ENCODE measurements around the gene DYNLL2. TPM values are rescaled to one million over a fixed set of nuclear protein-coding genes. Genes with fewer than 3 reads are reported as not detected.
"Not testable (repeated sequence)": the region's sequence is repeated elsewhere in the genome, so short reads cannot be mapped to it uniquely, and the experiment has no call there.

DYNLL2 gene
- polyA plus RNA-seq, 1 donor (not counting 4 experiments of a cell fraction or from before 2014, with no cell fraction given), result 21.5 TPM

GRCh38 chr17:58121925-58122324 lies 38.7 kb downstream of the DYNLL2 start:
- Histone ChIP-seq H3K27me3 (ENCODE audit: control insufficient read depth, extremely low read depth, insufficient read depth, low read length) (no peaks in the 10 kb centered on the region), H3K4me3 (ENCODE audit: control insufficient read depth in 2 of 3, extremely low read depth in 1 of 3, insufficient read depth in 2 of 3, low read depth in 1 of 3, low read length in 3 of 3) (no peak overlapping the region), H4K20me1 (ENCODE audit: control insufficient read depth, extremely low read depth, insufficient read depth, low read length) (no peaks in the 10 kb centered on the region), H3K9ac (ENCODE audit: control insufficient read depth, extremely low read depth, insufficient read depth, low read length) (no peak overlapping the region), H3K9me3 (ENCODE audit: control insufficient read depth, low read depth, low read length) (no peaks in the 10 kb centered on the region), H3K36me3 (ENCODE audit: control insufficient read depth in 2 of 2, extremely low read depth in 1 of 2, insufficient read depth in 2 of 2, low read length in 2 of 2) (no peaks in the 10 kb centered on the region), H3K4me1 (ENCODE audit: control insufficient read depth, extremely low read depth, insufficient read depth, low read length) (no peaks in the 10 kb centered on the region), H3K9me1 (ENCODE audit: control insufficient read depth, extremely low read depth, insufficient read depth, low read length) (no peaks in the 10 kb centered on the region), H2AFZ (ENCODE audit: control insufficient read depth, low read length) (no peak overlapping the region), H3K79me2 (ENCODE audit: control insufficient read depth, insufficient read depth, low read length) (no peaks in the 10 kb centered on the region), H3K4me2 (ENCODE audit: control insufficient read depth, extremely low read depth, insufficient read depth, low read depth, low read length) (no peak overlapping the region), H3K27ac (ENCODE audit: control insufficient read depth, insufficient read depth, low read length) (no peak overlapping the region)
- FAIRE-seq, result no peak
- dilution Hi-C loops (cut with MboI; ENCODE audit: extremely low pct_ligation_motif_present, low sequenced_read_pairs), result no loop called here
- no peak for DNase-seq (ENCODE audit: low read depth, low spot score)
- TF ChIP-seq CTCF (optimal IDR thresholded peaks at IDR 0.05 in 1 of 3, IDR thresholded peaks at IDR 0.05 in 1 of 3, conservative IDR thresholded peaks at IDR 0.05 in 1 of 3; ENCODE audit: extremely low read depth in 1 of 3, insufficient read depth in 2 of 3, low read length in 3 of 3) (peak; percentile 18 to 53 (median 27)), EZH2 (IDR thresholded peaks at IDR 0.05; ENCODE audit: low read length) (no peak)

DNA sequence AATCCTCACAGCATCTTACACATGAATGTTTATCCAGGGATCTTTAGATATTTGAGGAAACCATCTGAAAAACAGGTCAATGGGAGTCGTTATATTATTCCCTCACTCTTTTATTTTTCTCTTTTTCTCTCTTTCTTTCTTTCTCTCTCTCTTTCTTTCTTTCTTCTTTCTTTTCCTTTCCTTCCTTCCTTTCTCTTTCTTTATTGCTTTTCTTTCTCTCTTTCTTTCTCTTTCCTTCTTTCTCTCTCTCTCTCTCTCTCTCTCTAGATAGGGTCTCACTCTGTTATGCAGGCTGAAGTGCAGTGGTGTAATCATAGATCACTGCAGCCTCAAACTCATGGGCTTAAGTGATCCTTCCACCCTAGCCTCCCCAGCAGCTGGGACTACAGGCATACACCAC lies 44.6 kb downstream of the DYNLL2 start:
- DNase-seq (ENCODE audit: low read depth, low spot score) (no peak), FAIRE-seq (no peak)
- dilution Hi-C loops (cut with MboI; ENCODE audit: extremely low pct_ligation_motif_present, low sequenced_read_pairs), result no loop called here
- H3K9me1 ChIP-seq (ENCODE audit: control insufficient read depth, extremely low read depth, insufficient read depth, low read length), result no peaks in the 10 kb centered on the region
- H3K9me3 ChIP-seq (ENCODE audit: control insufficient read depth, low read depth, low read length), result no peaks in the 10 kb centered on the region
- no peak overlapping the region for H3K27ac ChIP-seq (ENCODE audit: control insufficient read depth, insufficient read depth, low read length)
- no peak overlapping the region for H3K4me2 ChIP-seq (ENCODE audit: control insufficient read depth, extremely low read depth, insufficient read depth, low read depth, low read length)
- TF ChIP-seq CTCF (optimal IDR thresholded peaks at IDR 0.05 in 1 of 3, IDR thresholded peaks at IDR 0.05 in 1 of 3, conservative IDR thresholded peaks at IDR 0.05 in 1 of 3; ENCODE audit: extremely low read depth in 1 of 3, insufficient read depth in 2 of 3, low read length in 3 of 3) (no peak), EZH2 (IDR thresholded peaks at IDR 0.05; ENCODE audit: low read length) (no peak)
- no peak overlapping the region for H3K4me3 ChIP-seq (ENCODE audit: control insufficient read depth in 2 of 3, extremely low read depth in 1 of 3, insufficient read depth in 2 of 3, low read depth in 1 of 3, low read length in 3 of 3)
- peaks cover 7% of the 10 kb centered on the region for H3K27me3 ChIP-seq (ENCODE audit: control insufficient read depth, extremely low read depth, insufficient read depth, low read length)
- H4K20me1 ChIP-seq (ENCODE audit: control insufficient read depth, extremely low read depth, insufficient read depth, low read length), result no peaks in the 10 kb centered on the region
- no peak overlapping the region for H2AFZ ChIP-seq (ENCODE audit: control insufficient read depth, low read length)
- H3K4me1 ChIP-seq (ENCODE audit: control insufficient read depth, extremely low read depth, insufficient read depth, low read length), result no peaks in the 10 kb centered on the region
- no peaks in the 10 kb centered on the region for H3K79me2 ChIP-seq (ENCODE audit: control insufficient read depth, insufficient read depth, low read length)
- H3K36me3 ChIP-seq (ENCODE audit: control insufficient read depth in 2 of 2, extremely low read depth in 1 of 2, insufficient read depth in 2 of 2, low read length in 2 of 2), result no peaks in the 10 kb centered on the region
- no peak overlapping the region for H3K9ac ChIP-seq (ENCODE audit: control insufficient read depth, extremely low read depth, insufficient read depth, low read length)

- H3K36me3 ChIP-seq (ENCODE audit: control insufficient read depth in 2 of 2, extremely low read depth in 1 of 2, insufficient read depth in 2 of 2, low read length in 2 of 2); H3K79me2 ChIP-seq (ENCODE audit: control insufficient read depth, insufficient read depth, low read length); dilution Hi-C loops (cut with MboI; ENCODE audit: extremely low pct_ligation_motif_present, low sequenced_read_pairs); H3K4me1 ChIP-seq (ENCODE audit: control insufficient read depth, extremely low read depth, insufficient read depth, low read length); H3K9ac ChIP-seq (ENCODE audit: control insufficient read depth, extremely low read depth, insufficient read depth, low read length); H3K9me1 ChIP-seq (ENCODE audit: control insufficient read depth, extremely low read depth, insufficient read depth, low read length); H3K4me3 ChIP-seq (ENCODE audit: control insufficient read depth in 2 of 3, extremely low read depth in 1 of 3, insufficient read depth in 2 of 3, low read depth in 1 of 3, low read length in 3 of 3); FAIRE-seq; H3K4me2 ChIP-seq (ENCODE audit: control insufficient read depth, extremely low read depth, insufficient read depth, low read depth, low read length); H3K9me3 ChIP-seq (ENCODE audit: control insufficient read depth, low read depth, low read length); H3K27ac ChIP-seq (ENCODE audit: control insufficient read depth, insufficient read depth, low read length); DNase-seq (ENCODE audit: low read depth, low spot score); H4K20me1 ChIP-seq (ENCODE audit: control insufficient read depth, extremely low read depth, insufficient read depth, low read length); H2AFZ ChIP-seq (ENCODE audit: control insufficient read depth, low read length): not testable (repeated sequence)
- peaks cover 22% of the 10 kb centered on the region for H3K27me3 ChIP-seq (ENCODE audit: control insufficient read depth, extremely low read depth, insufficient read depth, low read length)
Measured at GRCh38 chr17:58132697-58133096, 49.5 kb downstream of the DYNLL2 start.

All from keratinocyte (primary cell).